Activated CD8-positive, alpha-beta T cell treated with anti-CD3 and anti-CD28 coated beads for 36 hours (primary cell): ENCODE measurements around the gene NKG7. TPM values are rescaled to one million over a fixed set of nuclear protein-coding genes. Genes with fewer than 3 reads are reported as not detected.

ENCODE experiments used
- ATAC-seq: fragments of 200-7000 bp; cut with Tn5 transposase; one replicate; pipeline ENCODE4 v1.10.0; 2021; ENCODE audit warnings: mild to moderate bottlenecking, moderate library complexity
- CTCF ChIA-PET: fragments of 350-600 bp; sonication (Branson Sonifier 250); formaldehyde crosslinking; loops from one replicate; lab custom pipeline; 2021; ENCODE audit warnings: antibody characterized with exemption; lab: Charles Lee
- POLR2A ChIA-PET: fragments of 350-600 bp; sonication (Branson Sonifier 250); formaldehyde crosslinking; loops from one replicate; lab custom pipeline; 2021; ENCODE audit warnings: antibody characterized with exemption; lab: Charles Lee
- DNase-seq: peaks from one replicate; pipeline ENCODE4 v3.0.0-alpha.2; 2020
- H3K27ac Mint-ChIP-seq: one replicate; pipeline ENCODE4 v1.8.0; 2021; ENCODE audit warnings: mild to moderate bottlenecking, mixed read lengths
- H3K27me3 Mint-ChIP-seq: one replicate; pipeline ENCODE4 v1.8.0; 2021; ENCODE audit warnings: mixed read lengths
- H3K36me3 Mint-ChIP-seq: one replicate; pipeline ENCODE4 v1.8.0; 2021; ENCODE audit warnings: low read depth, mixed read lengths
- H3K4me1 Mint-ChIP-seq: one replicate; pipeline ENCODE4 v1.8.0; 2021; ENCODE audit warnings: low read depth, mixed read lengths
- H3K4me3 Mint-ChIP-seq: one replicate; pipeline ENCODE4 v1.8.0; 2021; ENCODE audit warnings: mild to moderate bottlenecking, moderate library complexity, mixed read lengths
- H3K9me3 Mint-ChIP-seq: one replicate; pipeline ENCODE4 v1.8.0; 2021; ENCODE audit warnings: mixed read lengths
- CTCF ChIP-seq: fragments of 200-600 bp; IDR thresholded peaks from one replicate; pipeline ENCODE4 v1.8.0; 2022; ENCODE audit warnings: antibody characterized with exemption, mild to moderate bottlenecking
- intact Hi-C: fragments of 100-400 bp; cut with micrococcal nuclease; formaldehyde crosslinking; loops from one replicate; pipeline ENCODE4 v1.10.0; 2022
- total RNA-seq, 2 experiments: library from RNA; stranded (reverse); gene quantifications; one replicate each; pipeline ENCODE4 v1.2.3, GENCODE V29; 2021

Gene NKG7
- total RNA-seq, 2 experiments from 2014 or later = 258 to 283 TPM

GRCh38 chr19:51367565-51368365 is 4.7 kb downstream of the NKG7 start:
- DNase-seq (peak; percentile 100), ATAC-seq (peak; percentile 84)
- H3K36me3 Mint-ChIP-seq = peaks cover 49% of the 10 kb centered on the region
- H3K4me3 Mint-ChIP-seq = peak overlapping the region; percentile 98
- no peak for TF ChIP-seq CTCF
- H3K4me1 Mint-ChIP-seq = peaks cover 45% of the 10 kb centered on the region
- H3K9me3 Mint-ChIP-seq = no peaks in the 10 kb centered on the region
- CTCF ChIA-PET = interaction anchor here (0.7 to 1.7 kb wide), 7 partner anchors 8 to 147 kb away, joined by 3 to 9 read pairs (median 4); no protein-coding TSS in a partner anchor
- peak overlapping the region; percentile 98 for H3K27ac Mint-ChIP-seq
- no peaks in the 10 kb centered on the region for H3K27me3 Mint-ChIP-seq
- intact Hi-C loops = no loop called here
- POLR2A ChIA-PET = interaction anchor here (0.6 to 1.6 kb wide), 8 partner anchors 8 to 73 kb away, joined by 3 to 11 read pairs (median 4); partner anchors contain the start of genes SIGLEC10 and VSIG10L

DNA sequence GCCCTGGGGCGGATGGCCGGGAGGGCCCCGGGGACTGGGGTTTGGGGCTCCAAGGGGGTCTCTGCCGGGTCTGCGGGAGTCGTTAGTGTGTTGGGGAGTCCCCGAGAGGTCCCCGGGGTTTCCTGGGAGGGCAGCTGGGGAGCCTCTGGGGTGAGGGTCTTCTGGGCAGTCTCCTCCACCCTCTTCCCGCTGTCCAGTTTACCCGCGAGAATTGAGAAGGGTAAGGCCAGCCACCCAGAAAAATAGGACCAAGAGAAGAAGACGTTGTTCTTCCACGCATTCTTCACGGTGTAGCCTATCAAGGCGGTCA is 5.2 kb downstream of the NKG7 start:
- ChIA-PET CTCF (interaction anchor here (0.9 to 1.7 kb wide), 4 partner anchors 27 to 147 kb away, joined by 4 to 9 read pairs (median 6); no protein-coding TSS in a partner anchor), POLR2A (interaction anchor here (1.1 kb wide), 1 partner anchor 13 kb away, joined by 3 read pairs; no protein-coding TSS in a partner anchor)
- peak overlapping the region; percentile 98 for H3K27ac Mint-ChIP-seq
- no peaks in the 10 kb centered on the region for H3K27me3 Mint-ChIP-seq
- no peaks in the 10 kb centered on the region for H3K9me3 Mint-ChIP-seq
- peaks cover 49% of the 10 kb centered on the region for H3K36me3 Mint-ChIP-seq
- ATAC-seq (peak; percentile 0), DNase-seq (peak; percentile 62)
- intact Hi-C loops = no loop called here
- TF ChIP-seq CTCF = no peak
- peaks cover 50% of the 10 kb centered on the region for H3K4me1 Mint-ChIP-seq
- H3K4me3 Mint-ChIP-seq = peak overlapping the region; percentile 98

- peak; percentile 98 for DNase-seq
- H3K9me3 Mint-ChIP-seq = no peaks in the 10 kb centered on the region
- H3K4me3 Mint-ChIP-seq = peak overlapping the region; percentile 98
- peak overlapping the region; percentile 98 for H3K27ac Mint-ChIP-seq
- peaks cover 52% of the 10 kb centered on the region for H3K4me1 Mint-ChIP-seq
- peaks cover 45% of the 10 kb centered on the region for H3K36me3 Mint-ChIP-seq
- H3K27me3 Mint-ChIP-seq = no peaks in the 10 kb centered on the region
- POLR2A ChIA-PET = interaction anchor here (1.3 to 1.7 kb wide), 2 partner anchors 26 to 29 kb away, joined by 4 to 6 read pairs; no protein-coding TSS in a partner anchor
- CTCF ChIA-PET = interaction anchor here (1.2 to 4.9 kb wide), 6 partner anchors 27 to 148 kb away, joined by 4 to 23 read pairs (median 6); no protein-coding TSS in a partner anchor
- TF ChIP-seq CTCF = no peak
- ATAC-seq = peak; percentile 54
- intact Hi-C loops = no loop called here
These were observed 5.8 kb downstream of the NKG7 start for GRCh38 chr19:51366389-51367254.

DNA sequence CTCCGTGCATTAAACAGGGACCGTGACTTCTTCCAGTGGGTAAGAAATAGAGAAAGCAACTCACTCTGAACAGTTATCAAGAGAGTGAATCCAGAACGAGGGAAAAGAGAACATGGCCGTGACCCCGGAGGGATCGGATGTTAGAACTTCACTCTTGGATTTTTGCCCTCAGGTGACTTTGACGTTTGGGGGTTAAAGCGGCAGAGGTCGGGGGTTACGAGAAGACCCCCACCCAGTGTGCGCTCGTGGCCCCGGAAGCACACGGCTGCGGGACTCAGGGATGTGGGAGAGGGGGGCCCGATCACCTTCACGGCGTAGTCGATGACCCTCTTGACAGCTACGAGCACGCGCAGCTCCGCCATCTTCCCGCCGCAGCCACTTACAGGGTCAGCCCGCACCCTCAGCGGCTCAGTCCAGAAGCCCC is 6.5 kb downstream of the NKG7 start, which contains the start of gene ETFB:
Gene ETFB, minus strand, starts transcription at position 424 of the 424 bp plus-strand sequence. Its CDS starts 62 bp downstream, at position 362.
- ATAC-seq = no peak
- DNase-seq = no peak
- POLR2A ChIA-PET = interaction anchor here (0.7 to 1.7 kb wide), 6 partner anchors 11 to 42 kb away, joined by 3 to 6 read pairs (median 4); no protein-coding TSS in a partner anchor
- intact Hi-C loops = no loop called here
- H3K27me3 Mint-ChIP-seq = no peaks in the 10 kb centered on the region
- H3K9me3 Mint-ChIP-seq = no peaks in the 10 kb centered on the region
- H3K27ac Mint-ChIP-seq = peak within 1 kb of the TSS; percentile 98
- H3K36me3 Mint-ChIP-seq = peaks cover 38% of the 10 kb centered on the region
- H3K4me1 Mint-ChIP-seq = peaks cover 48% of the 10 kb centered on the region
- no peak for TF ChIP-seq CTCF
- peak within 1 kb of the TSS; percentile 98 for H3K4me3 Mint-ChIP-seq
- CTCF ChIA-PET = interaction anchor here (0.7 to 4.9 kb wide), 8 partner anchors 11 to 32 kb away, joined by 3 to 23 read pairs (median 4); no protein-coding TSS in a partner anchor
